Adrenal gland (tissue), 12 donors: ENCODE results near the gene HDAC1. TPM values are rescaled to one million over a fixed set of nuclear protein-coding genes. Genes with fewer than 3 reads are reported as not detected.
A peak's percentile ranks its signal among the peaks of the same experiment; 100 is the strongest.

Experiments used
- DNase-seq, 7 donors: peaks; one replicate each; pipeline ENCODE4 v3.0.0-alpha.2; 2019 to 2020
- H3K27ac ChIP-seq, 5 donors: fragments of 200-600 bp; sonication (generic) in 4 of 5; 1 replicate in 3 of 5; 2 replicates in 2 of 5; pipeline versions ENCODE4 v1.5.1 to v1.8.0; 2016 to 2020; ENCODE audit warnings: mild to moderate bottlenecking in 1 of 5
- H3K27me3 ChIP-seq: fragments of 200-600 bp; 2 replicates; pipeline ENCODE4 v1.8.0; 2021
- H3K36me3 ChIP-seq, 2 donors: fragments of 200-600 bp; replicated peaks in 1 of 2; 1 replicate in 1 of 2; 2 replicates in 1 of 2; pipeline versions ENCODE4 v1.5.1 to v1.8.0; 2018 to 2022
- H3K4me1 ChIP-seq, 2 donors: fragments of 200-600 bp; replicated peaks in 1 of 2; 1 replicate in 1 of 2; 2 replicates in 1 of 2; pipeline versions ENCODE4 v1.5.1 to v1.8.0; 2018 to 2021
- H3K4me3 ChIP-seq, 4 donors: fragments of 200-600 bp; sonication (generic) in 3 of 4; one replicate each; pipeline ENCODE4 v1.5.1; 2016 to 2018
- H3K9me3 ChIP-seq, 3 donors: fragments of 200-600 bp; sonication (generic) in 1 of 3; replicated peaks in 1 of 3; 1 replicate in 2 of 3; 2 replicates in 1 of 3; pipeline versions ENCODE4 v1.5.1 to v1.8.0; 2016 to 2021
- CTCF ChIP-seq, 6 experiments: fragments of 450-650 bp in 4 of 6; fragments of 200-600 bp in 2 of 6; sonication (generic) in 1 of 6; IDR thresholded peaks; 1 replicate in 5 of 6; 2 replicates in 1 of 6; pipeline versions ENCODE4 v1.5.1 to v1.8.0; 2016 to 2021; ENCODE audit warnings: antibody characterized with exemption in 6 of 6, mild to moderate bottlenecking in 2 of 6, moderate library complexity in 1 of 6
- POLR2A ChIP-seq, 2 donors: fragments of 450-650 bp; IDR thresholded peaks; one replicate each; pipeline ENCODE4 v1.6.1; 2017; ENCODE audit warnings: antibody characterized with exemption in 2 of 2, mild to moderate bottlenecking in 2 of 2, moderate library complexity in 1 of 2
- WGBS, 4 donors: extraction: QIAGEN DNeasy Blood & Tissue Kit in 2 of 4; methylation state at CpG; one replicate each; pipeline versions ENCODE4 v1.1.5 to v1.1.7; 2013 to 2017; 5-methylcytosine and 5-hydroxymethylcytosine counted together
- intact Hi-C, 2 donors: fragments of 100-400 bp; cut with DNase I; formaldehyde crosslinking; loops; one replicate each; pipeline versions ENCODE4 v1.14.1 to v1.15.0; 2022 to 2023
- polyA plus RNA-seq, 3 donors: library from polyadenylated mRNA; stranded (reverse); fragments of 200-250 nt in 2 of 3; fragments of 350-450 nt in 1 of 3; fragmentation: Illumina TruSeq in 1 of 3; extraction: RNeasy Lipid Tissue Mini Kit (QIAGEN cat#74804) in 1 of 3; gene quantifications; one replicate each; pipeline ENCODE4 v1.2.3, GENCODE V29; 2013 to 2014
- total RNA-seq, 9 donors: library from RNA; depleted of rRNA in 4 of 9; stranded (reverse); fragments of >200 nt in 4 of 9; fragments of 120-200 nt in 1 of 9; fragmentation: NEBNext Ultra II Directional in 1 of 9; extraction: Animal tissue kit (Norgen Biotek cat#: 25700) in 1 of 9; gene quantifications; one replicate each; pipeline versions ENCODE4 v1.1.0 to v1.2.4, GENCODE V29; 2013 to 2023
- donor health status: healthy with polysubstance abuse.
- donor health status: Bipolar disorder and iron deficiency.
- donor health status: DM: yes; HTN: yes; CAD: no.
- donor health status: DM: no; HTN: no; CAD: no.
- donor health status: DM: no; HTN: no; CAD: no.
- donor health status: DM: yes; HTN: yes; CAD: no.

The HDAC1 gene
- total and polyA plus RNA-seq, 12 donors: 52.2 to 95.2 (median 71.2) TPM

- intact Hi-C loops: no loop called here
- Histone ChIP-seq H3K36me3 (peaks cover 0 to 32% of the 10 kb centered on the region in 2 donors), H3K4me1 (peaks cover 6 to 40% of the 10 kb centered on the region in 2 donors), H3K27ac (peak overlapping the region in 1 of 5 donors; percentile 17), H3K27me3 (no peaks in the 10 kb centered on the region), H3K4me3 (no peak overlapping the region), H3K9me3 (no peaks in the 10 kb centered on the region)
- TF ChIP-seq POLR2A (IDR thresholded peaks at IDR 0.05) (no peak), CTCF (IDR thresholded peaks at IDR 0.05) (no peak)
- WGBS, 4 donors: 48 to 58% (median 49%) methylated on average over 2 of the region's 2 CpGs
- DNase-seq: no peak
Observed at GRCh38 chr1:32307324-32307723, 15.4 kb downstream of the HDAC1 start.

- no peak for DNase-seq
- Histone ChIP-seq H3K4me1 (peaks cover 6 to 39% of the 10 kb centered on the region in 2 donors), H3K27me3 (no peaks in the 10 kb centered on the region), H3K27ac (no peak overlapping the region), H3K9me3 (no peaks in the 10 kb centered on the region), H3K36me3 (peaks cover 0 to 7% of the 10 kb centered on the region in 2 donors), H3K4me3 (no peak overlapping the region)
- no peak for TF ChIP-seq CTCF (IDR thresholded peaks at IDR 0.05)
- TF ChIP-seq POLR2A (IDR thresholded peaks at IDR 0.05): no peak
- WGBS, 4 donors: 83 to 93% (median 91%) methylated on average over 1 of the region's 1 CpG
- intact Hi-C loops: loop anchor here in 1 of 2 donors (10.0 kb wide), 1 partner anchor 95 kb away; no protein-coding TSS in a partner anchor
Observed at GRCh38 chr1:32309960-32310359, 18.1 kb downstream of the HDAC1 start.

- intact Hi-C loops: loop anchor here in 1 of 2 donors (10.0 kb wide), 1 partner anchor 97 kb away; no protein-coding TSS in a partner anchor
- no peaks in the 10 kb centered on the region for H3K9me3 ChIP-seq
- no peak for DNase-seq
- WGBS, 4 donors: 47 to 51% (median 49%) methylated on average over 2 of the region's 2 CpGs
- no peaks in the 10 kb centered on the region for H3K27me3 ChIP-seq
- H3K27ac ChIP-seq: peak overlapping the region in 1 of 5 donors; percentile 2
- H3K4me3 ChIP-seq: no peak overlapping the region
- peaks cover 0 to 6% of the 10 kb centered on the region in 2 donors for H3K36me3 ChIP-seq
- TF ChIP-seq POLR2A (IDR thresholded peaks at IDR 0.05): no peak
- no peak for TF ChIP-seq CTCF (IDR thresholded peaks at IDR 0.05)
- peaks cover 6 to 41% of the 10 kb centered on the region in 2 donors for H3K4me1 ChIP-seq
Observed at GRCh38 chr1:32311709-32312393, 20.0 kb downstream of the HDAC1 start.

- no peak for DNase-seq
- intact Hi-C loops: loop anchor here in 1 of 2 donors (10.0 kb wide), 1 partner anchor 102 kb away; no protein-coding TSS in a partner anchor
- 76 to 89% (median 82%) methylated on average over 3 of the region's 3 CpGs for WGBS, 4 donors
- Histone ChIP-seq H3K9me3 (no peaks in the 10 kb centered on the region), H3K4me3 (no peak overlapping the region), H3K4me1 (peaks cover 0 to 8% of the 10 kb centered on the region in 2 donors), H3K36me3 (peaks cover 0 to 31% of the 10 kb centered on the region in 2 donors), H3K27me3 (no peaks in the 10 kb centered on the region), H3K27ac (no peak overlapping the region)
- no peak for TF ChIP-seq CTCF (IDR thresholded peaks at IDR 0.05)
- TF ChIP-seq POLR2A (IDR thresholded peaks at IDR 0.05): no peak
Observed at GRCh38 chr1:32316903-32317277, 25.0 kb downstream of the HDAC1 start.
